ENCODE measurements around the gene IDUA.

DNA sequence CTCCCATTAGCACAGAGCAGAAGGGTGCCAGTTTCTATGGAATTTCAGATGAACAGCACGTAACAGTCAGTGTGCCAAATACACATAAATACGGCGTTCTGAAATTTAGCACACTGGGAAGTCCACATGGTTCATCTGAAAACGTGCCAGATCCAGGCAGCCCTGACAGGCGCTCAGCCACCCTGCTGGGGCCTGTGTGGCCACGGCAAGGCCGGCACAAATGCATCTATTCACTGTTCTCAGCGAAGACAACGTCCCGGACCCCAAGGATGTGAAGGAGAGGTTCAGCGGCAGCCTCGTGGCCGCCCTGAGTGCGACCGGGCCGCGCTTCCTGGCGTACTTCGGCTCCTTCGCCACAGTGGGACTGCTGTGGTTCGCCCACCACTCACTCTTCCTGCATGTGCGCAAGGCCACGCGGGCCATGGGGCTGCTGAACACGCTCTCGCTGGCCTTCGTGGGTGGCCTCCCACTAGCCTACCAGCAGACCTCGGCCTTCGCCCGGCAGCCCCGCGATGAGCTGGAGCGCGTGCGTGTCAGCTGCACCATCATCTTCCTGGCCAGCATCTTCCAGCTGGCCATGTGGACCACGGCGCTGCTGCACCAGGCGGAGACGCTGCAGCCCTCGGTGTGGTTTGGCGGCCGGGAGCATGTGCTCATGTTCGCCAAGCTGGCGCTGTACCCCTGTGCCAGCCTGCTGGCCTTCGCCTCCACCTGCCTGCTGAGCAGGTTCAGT is 29.1 kb upstream of the IDUA start:
- no peak for TF ChIP-seq POLR2A (IDR thresholded peaks at IDR 0.05; ENCODE audit: low read depth, low read length)
- TF ChIP-seq POU2F2 (IDR thresholded peaks at IDR 0.05; ENCODE audit: low read depth, low read length): no peak
- TF ChIP-seq TAF1 (IDR thresholded peaks at IDR 0.05; ENCODE audit: low read depth, low read length): no peak

All from GM12891 (cell line).